ENCODE results near the gene ZDHHC14. TPM values are rescaled to one million over a fixed set of nuclear protein-coding genes. Genes with fewer than 3 reads are reported as not detected.

The ZDHHC14 gene
- total and polyA plus RNA-seq, 2 experiments from 2014 or later: 3.0 to 7.4 TPM

DNA sequence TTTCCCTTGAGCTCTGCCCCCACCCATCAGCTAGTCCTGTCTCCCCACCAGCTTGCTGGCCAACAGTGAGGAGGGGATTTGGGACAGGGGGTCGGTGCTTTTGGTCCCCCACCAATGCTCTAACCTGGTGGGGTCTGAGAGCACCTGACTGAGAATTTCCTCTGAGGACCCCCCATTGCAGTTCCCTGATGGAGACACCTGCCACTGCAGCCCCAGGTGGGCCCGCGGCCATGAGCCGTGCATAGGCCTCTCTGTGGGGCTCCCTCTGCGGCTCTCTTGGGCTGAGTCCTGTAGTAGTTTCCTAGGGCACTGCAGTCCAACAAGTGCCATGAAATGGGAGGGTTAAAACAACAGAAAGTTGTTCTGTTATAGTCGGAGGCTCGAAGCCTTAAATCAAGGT lies 269.8 kb downstream of the ZDHHC14 start:
- Histone ChIP-seq H3K4me2 (no peak overlapping the region), H3K4me1 (ENCODE audit: insufficient read depth) (no peaks in the 10 kb centered on the region), H2AFZ (no peak overlapping the region), H3K36me3 (ENCODE audit: insufficient read depth) (no peaks in the 10 kb centered on the region), H3F3A (replicated peaks; ENCODE audit: low read depth) (no peaks in the 10 kb centered on the region), H3K9me2 (ENCODE audit: insufficient read depth) (no peaks in the 10 kb centered on the region), H4K20me1 (replicated peaks; ENCODE audit: insufficient read depth) (no peaks in the 10 kb centered on the region), H3K79me2 (replicated peaks; ENCODE audit: insufficient read depth) (no peaks in the 10 kb centered on the region), H3K4me3 (no peak overlapping the region), H3K27ac (ENCODE audit: low read depth) (no peak overlapping the region), H3K27me3 (ENCODE audit: insufficient read depth) (no peaks in the 10 kb centered on the region)
- no peaks in the 10 kb centered on the region for H3K9me3 Mint-ChIP-seq
- no peak for DNase-seq (ENCODE audit: low spot score)
- H3K27me3 Mint-ChIP-seq (ENCODE audit: insufficient read depth, low read depth, poor library complexity): peaks cover 6% of the 10 kb centered on the region
- no peak overlapping the region for H3K27ac Mint-ChIP-seq
- H3K36me3 Mint-ChIP-seq (ENCODE audit: low read depth): no peaks in the 10 kb centered on the region
- peaks cover 6% of the 10 kb centered on the region for H3K4me1 Mint-ChIP-seq
- H3K4me3 Mint-ChIP-seq: no peak overlapping the region
- no peak for ATAC-seq
- no peak for TF ChIP-seq ZNF331 (CRISPR knock-in tag; IDR thresholded peaks at IDR 0.05; ENCODE audit: low read depth)
- no peak for TF ChIP-seq ZNF114 (CRISPR knock-in tag; IDR thresholded peaks at IDR 0.05)
- no peak for TF ChIP-seq NANOG (IDR thresholded peaks at IDR 0.05; ENCODE audit: borderline replicate concordance)
- no peak for TF ChIP-seq STAT1 (IDR thresholded peaks at IDR 0.05; ENCODE audit: unreplicated experiment)
- TF ChIP-seq, protein P1, sequence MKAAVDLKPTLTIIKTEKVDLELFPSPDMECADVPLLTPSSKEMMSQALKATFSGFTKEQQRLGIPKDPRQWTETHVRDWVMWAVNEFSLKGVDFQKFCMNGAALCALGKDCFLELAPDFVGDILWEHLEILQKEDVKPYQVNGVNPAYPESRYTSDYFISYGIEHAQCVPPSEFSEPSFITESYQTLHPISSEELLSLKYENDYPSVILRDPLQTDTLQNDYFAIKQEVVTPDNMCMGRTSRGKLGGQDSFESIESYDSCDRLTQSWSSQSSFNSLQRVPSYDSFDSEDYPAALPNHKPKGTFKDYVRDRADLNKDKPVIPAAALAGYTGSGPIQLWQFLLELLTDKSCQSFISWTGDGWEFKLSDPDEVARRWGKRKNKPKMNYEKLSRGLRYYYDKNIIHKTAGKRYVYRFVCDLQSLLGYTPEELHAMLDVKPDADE (IDR thresholded peaks at IDR 0.05): no peak
- TF ChIP-seq JUNB (IDR thresholded peaks at IDR 0.05; ENCODE audit: unreplicated experiment): no peak
- no peak for TF ChIP-seq CREB1 (CRISPR knock-in tag; IDR thresholded peaks at IDR 0.05; ENCODE audit: low read depth)
- TF ChIP-seq POLR2AphosphoS5 (IDR thresholded peaks at IDR 0.05; ENCODE audit: low read depth): no peak
- TF ChIP-seq EZH2phosphoT487 (IDR thresholded peaks at IDR 0.05; ENCODE audit: unreplicated experiment): no peak
- TF ChIP-seq CTCF (conservative IDR thresholded peaks at IDR 0.05; ENCODE audit: low read depth in 2 of 2): no peak

DNA sequence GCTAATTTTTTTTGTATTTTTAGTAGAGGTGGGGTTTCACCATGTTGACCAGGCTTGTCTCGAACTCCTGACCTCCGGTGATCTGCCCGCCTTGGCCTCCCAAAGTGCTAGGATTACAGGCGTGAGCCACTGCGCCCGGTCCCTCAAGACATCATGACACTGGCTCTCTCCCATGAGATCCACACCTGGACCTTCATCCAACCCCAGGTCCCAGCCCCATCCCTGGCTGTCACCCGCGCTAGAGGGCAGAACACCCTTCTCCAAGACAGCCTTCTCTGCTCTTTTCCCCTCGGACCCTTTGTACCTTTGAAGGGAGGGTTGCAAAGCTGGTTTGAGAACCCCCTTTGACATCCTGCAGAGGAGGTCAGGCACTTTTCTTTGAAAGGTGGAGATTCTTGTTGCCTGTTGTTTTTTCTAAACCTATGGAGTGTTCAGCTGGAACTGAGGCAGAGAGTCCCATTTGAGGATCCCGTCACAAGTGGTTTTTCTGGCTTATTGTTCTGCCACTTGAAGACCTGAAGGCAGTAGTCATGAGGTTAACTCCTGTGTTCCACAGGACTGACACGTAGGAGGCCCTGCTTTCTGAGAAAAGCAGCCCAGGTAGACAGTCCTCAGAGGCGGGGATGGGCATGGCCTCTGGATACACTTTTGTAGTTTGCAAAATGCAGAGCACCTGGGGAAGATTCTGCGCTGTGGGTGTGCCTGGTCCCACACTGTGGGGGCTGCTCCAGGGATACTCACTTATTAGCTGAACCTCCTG lies 270.9 kb downstream of the ZDHHC14 start:
- Histone ChIP-seq H3K36me3 (ENCODE audit: insufficient read depth) (no peaks in the 10 kb centered on the region), H4K20me1 (replicated peaks; ENCODE audit: insufficient read depth) (no peaks in the 10 kb centered on the region), H2AFZ (no peak overlapping the region), H3K27ac (ENCODE audit: low read depth) (no peak overlapping the region), H3K79me2 (replicated peaks; ENCODE audit: insufficient read depth) (no peaks in the 10 kb centered on the region), H3F3A (replicated peaks; ENCODE audit: low read depth) (no peaks in the 10 kb centered on the region), H3K4me2 (no peak overlapping the region), H3K4me1 (ENCODE audit: insufficient read depth) (no peaks in the 10 kb centered on the region), H3K27me3 (ENCODE audit: insufficient read depth) (no peaks in the 10 kb centered on the region), H3K4me3 (no peak overlapping the region), H3K9me2 (ENCODE audit: insufficient read depth) (no peaks in the 10 kb centered on the region)
- Mint-ChIP-seq H3K27ac (no peak overlapping the region), H3K27me3 (ENCODE audit: insufficient read depth, low read depth, poor library complexity) (peaks cover 6% of the 10 kb centered on the region), H3K9me3 (no peaks in the 10 kb centered on the region), H3K4me3 (no peak overlapping the region), H3K36me3 (ENCODE audit: low read depth) (no peaks in the 10 kb centered on the region), H3K4me1 (peaks cover 6% of the 10 kb centered on the region)
- ATAC-seq (no peak), DNase-seq (ENCODE audit: low spot score) (no peak)
- no peak for TF ChIP-seq EZH2 (IDR thresholded peaks at IDR 0.05; ENCODE audit: low read depth, unreplicated experiment)
- TF ChIP-seq CREB1 (CRISPR knock-in tag; IDR thresholded peaks at IDR 0.05; ENCODE audit: low read depth): no peak
- TF ChIP-seq CTCF (conservative IDR thresholded peaks at IDR 0.05; ENCODE audit: low read depth in 2 of 2): no peak
- no peak for TF ChIP-seq EZH2phosphoT487 (IDR thresholded peaks at IDR 0.05; ENCODE audit: unreplicated experiment)
- no peak for TF ChIP-seq JUNB (IDR thresholded peaks at IDR 0.05; ENCODE audit: unreplicated experiment)
- no peak for TF ChIP-seq POLR2AphosphoS5 (IDR thresholded peaks at IDR 0.05; ENCODE audit: low read depth)
- no peak for TF ChIP-seq NANOG (IDR thresholded peaks at IDR 0.05; ENCODE audit: borderline replicate concordance)
- TF ChIP-seq, protein P1 (IDR thresholded peaks at IDR 0.05): no peak
- no peak for TF ChIP-seq STAT1 (IDR thresholded peaks at IDR 0.05; ENCODE audit: unreplicated experiment)
